Natural killer cell treated with Interleukin-12 subunit alpha and Interleukin-12 subunit beta and Interleukin-15 and Interleukin-18, amount 100 ng/mL, for 72 hours (primary cell): ENCODE measurements around the gene MRPL28. TPM values are rescaled to one million over a fixed set of nuclear protein-coding genes. Genes with fewer than 3 reads are reported as not detected.
"Not testable (repeated sequence)": the region's sequence is repeated elsewhere in the genome, so short reads cannot be mapped to it uniquely, and the experiment has no call there.

Source experiments
- ATAC-seq, 2 donors: fragments of 150-1000 bp; cut with Tn5 transposase in 1 of 2; sonication (Bioruptor Pico), chemical (Tn5 transposase) in 1 of 2; 2 replicates each; pipeline ENCODE4 v1.10.0; 2021
- DNase-seq: peaks from one replicate; pipeline ENCODE4 v3.0.0; 2022; ENCODE audit warnings: low spot score
- H3K27ac Mint-ChIP-seq, 2 donors: 1 replicate in 1 of 2; 2 replicates in 1 of 2; pipeline ENCODE4 v1.8.0; 2022; ENCODE audit warnings: mixed read lengths in 2 of 2, mild to moderate bottlenecking in 1 of 2, moderate library complexity in 1 of 2
- H3K27me3 Mint-ChIP-seq, 2 donors: 1 replicate in 1 of 2; 2 replicates in 1 of 2; pipeline ENCODE4 v1.8.0; 2022; ENCODE audit warnings: mixed read lengths in 2 of 2
- H3K36me3 Mint-ChIP-seq: one replicate; pipeline ENCODE4 v1.8.0; 2022; ENCODE audit warnings: mixed read lengths
- H3K4me1 Mint-ChIP-seq, 2 donors: 1 replicate in 1 of 2; 2 replicates in 1 of 2; pipeline ENCODE4 v1.8.0; 2022; ENCODE audit warnings: low read depth in 2 of 2, mixed read lengths in 2 of 2, mild to moderate bottlenecking in 1 of 2
- H3K4me3 Mint-ChIP-seq: one replicate; pipeline ENCODE4 v1.8.0; 2022; ENCODE audit warnings: mixed read lengths
- H3K9me3 Mint-ChIP-seq: 2 replicates; pipeline ENCODE4 v1.8.0; 2022; ENCODE audit warnings: mixed read lengths
- total RNA-seq, 2 donors: library from RNA; stranded (reverse); gene quantifications; one replicate each; pipeline ENCODE4 v1.2.3, GENCODE V29; 2022

Gene MRPL28
- total RNA-seq, 2 donors from 2014 or later: 80.6 to 98.6 TPM

- peak overlapping the region; percentile 59 for H3K4me3 Mint-ChIP-seq
- H3K36me3 Mint-ChIP-seq, DNase-seq, ATAC-seq, H3K27me3 Mint-ChIP-seq, H3K9me3 Mint-ChIP-seq: not testable (repeated sequence)
- peak overlapping the region; percentile 39 to 72 for H3K27ac Mint-ChIP-seq
- peaks cover 55% of the 10 kb centered on the region in 2 donors for H3K4me1 Mint-ChIP-seq
Observed at GRCh38 chr16:341095-341973, 29.0 kb downstream of the MRPL28 start.

GRCh38 chr16:340370-341091 is 29.8 kb downstream of the MRPL28 start:
- peak overlapping the region; percentile 60 for H3K4me3 Mint-ChIP-seq
- H3K36me3 Mint-ChIP-seq: no peaks in the 10 kb centered on the region
- ATAC-seq: no peak
- peak overlapping the region; percentile 33 to 56 for H3K27ac Mint-ChIP-seq
- no peaks in the 10 kb centered on the region for H3K27me3 Mint-ChIP-seq
- H3K4me1 Mint-ChIP-seq: peaks cover 55% of the 10 kb centered on the region in 2 donors
- no peak for DNase-seq
- H3K9me3 Mint-ChIP-seq: no peaks in the 10 kb centered on the region

- Mint-ChIP-seq H3K9me3 (no peaks in the 10 kb centered on the region), H3K27me3 (no peaks in the 10 kb centered on the region), H3K4me3 (peak overlapping the region; percentile 60), H3K27ac (peak overlapping the region; percentile 33 to 56), H3K36me3 (no peaks in the 10 kb centered on the region), H3K4me1 (peaks cover 54 to 55% of the 10 kb centered on the region in 2 donors)
- DNase-seq: no peak
- ATAC-seq: peak; percentile 62 to 70
Observed at GRCh38 chr16:339680-340079, 30.7 kb downstream of the MRPL28 start.

DNA sequence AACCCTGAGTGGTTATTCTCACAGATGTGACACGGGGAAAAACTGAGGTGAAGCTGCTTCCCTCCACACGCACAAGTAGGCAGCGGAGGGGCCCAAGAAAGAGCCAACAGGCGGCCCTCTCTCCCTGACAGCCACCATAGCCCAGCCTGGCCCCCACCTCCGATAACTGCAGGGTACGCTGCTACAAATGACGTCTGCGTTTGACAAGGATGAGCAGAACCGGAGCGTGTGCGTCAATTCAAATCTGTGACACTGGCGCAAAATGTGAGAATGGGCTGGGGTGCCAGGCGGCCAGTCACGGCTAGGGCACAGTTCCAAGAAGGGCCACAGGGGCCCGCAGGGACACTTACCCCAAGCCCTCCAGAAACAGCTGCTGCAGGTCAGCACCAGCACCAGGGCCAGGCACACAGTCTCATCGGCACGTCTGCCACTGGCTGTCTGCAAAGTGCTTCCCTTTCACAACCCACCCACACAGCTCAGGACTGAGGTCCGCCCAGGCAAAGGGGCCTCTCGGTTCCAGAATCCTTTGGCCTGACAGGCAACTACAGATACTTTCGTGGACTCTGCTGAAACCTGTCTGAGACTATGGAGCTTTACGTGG is 32.3 kb downstream of the MRPL28 start:
- Mint-ChIP-seq H3K27me3 (no peaks in the 10 kb centered on the region), H3K36me3 (no peaks in the 10 kb centered on the region), H3K4me1 (peaks cover 62 to 64% of the 10 kb centered on the region in 2 donors), H3K4me3 (no peak overlapping the region), H3K27ac (peak overlapping the region; percentile 27 to 46), H3K9me3 (no peaks in the 10 kb centered on the region)
- ATAC-seq (peak; percentile 41 to 54), DNase-seq (no peak)

DNA sequence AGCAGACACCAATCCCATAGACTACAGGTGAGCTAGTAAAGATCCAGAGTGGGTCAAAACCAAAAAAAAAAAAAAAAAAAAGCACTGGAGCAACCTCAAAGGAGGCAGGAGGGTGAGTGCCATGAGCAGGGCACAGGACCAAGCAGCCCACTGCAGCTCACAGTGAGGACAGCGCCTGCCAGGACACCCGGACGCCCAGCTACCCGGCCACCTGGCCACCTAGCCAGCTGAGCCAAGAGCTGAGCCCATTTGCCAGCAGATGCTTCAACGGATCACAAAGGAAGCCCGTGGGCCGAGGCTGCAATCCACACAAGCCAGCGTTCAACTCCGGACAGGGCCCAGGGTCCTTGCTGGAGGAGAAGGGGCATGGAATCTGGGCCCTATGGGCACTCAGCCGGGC is 32.9 kb downstream of the MRPL28 start:
- ATAC-seq (no peak), DNase-seq (no peak)
- Mint-ChIP-seq H3K9me3 (no peaks in the 10 kb centered on the region), H3K4me3 (no peak overlapping the region), H3K36me3 (no peaks in the 10 kb centered on the region), H3K4me1 (peaks cover 58 to 59% of the 10 kb centered on the region in 2 donors), H3K27ac (no peak overlapping the region), H3K27me3 (no peaks in the 10 kb centered on the region)

- ATAC-seq (no peak), DNase-seq (no peak)
- Mint-ChIP-seq H3K36me3 (no peaks in the 10 kb centered on the region), H3K9me3 (no peaks in the 10 kb centered on the region), H3K27ac (peak overlapping the region; percentile 7 to 38), H3K4me3 (peak overlapping the region; percentile 28), H3K4me1 (peaks cover 57 to 58% of the 10 kb centered on the region in 2 donors), H3K27me3 (no peaks in the 10 kb centered on the region)
Observed at GRCh38 chr16:336269-336668, 34.1 kb downstream of the MRPL28 start.

GRCh38 chr16:334861-335632 is 35.3 kb downstream of the MRPL28 start:
- H3K36me3 Mint-ChIP-seq, H3K9me3 Mint-ChIP-seq, ATAC-seq, DNase-seq, H3K27me3 Mint-ChIP-seq: not testable (repeated sequence)
- Mint-ChIP-seq H3K27ac (peak overlapping the region; percentile 7 to 38), H3K4me1 (peaks cover 60 to 67% of the 10 kb centered on the region in 2 donors), H3K4me3 (peak overlapping the region; percentile 26)

DNA sequence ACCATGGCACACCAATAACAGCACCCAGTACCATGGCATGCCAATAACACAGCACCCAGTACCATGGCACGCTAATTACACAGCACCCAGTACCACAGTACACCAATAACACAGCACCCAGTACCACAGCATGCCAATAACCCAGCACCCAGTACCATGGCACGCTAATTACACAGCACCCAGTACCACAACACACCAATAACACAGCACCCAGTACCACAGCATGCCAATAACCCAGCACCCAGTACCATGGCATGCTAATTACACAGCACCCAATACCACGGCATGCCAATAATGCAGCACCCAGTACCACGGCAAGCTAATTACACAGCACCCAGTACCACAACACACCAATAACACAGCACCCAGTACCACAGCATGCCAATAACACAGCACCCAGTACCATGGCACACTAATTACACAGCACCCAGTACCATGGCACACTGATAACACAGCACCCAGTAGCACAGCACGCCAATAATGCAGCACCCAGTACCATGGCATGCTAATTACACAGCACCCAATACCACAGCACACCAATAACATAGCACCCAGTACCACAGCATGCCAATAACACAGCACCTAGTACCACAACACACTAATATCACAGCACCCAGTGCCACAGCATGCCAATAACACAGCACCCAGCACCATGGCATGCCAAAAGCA is 36.0 kb downstream of the MRPL28 start:
- peaks cover 57 to 63% of the 10 kb centered on the region in 2 donors for H3K4me1 Mint-ChIP-seq
- not testable (repeated sequence) for H3K9me3 Mint-ChIP-seq, H3K36me3 Mint-ChIP-seq, H3K4me3 Mint-ChIP-seq, DNase-seq, ATAC-seq, H3K27me3 Mint-ChIP-seq, H3K27ac Mint-ChIP-seq

GRCh38 chr16:333406-334094 is 36.8 kb downstream of the MRPL28 start:
- DNase-seq: no peak
- no peak overlapping the region for H3K27ac Mint-ChIP-seq
- no peaks in the 10 kb centered on the region for H3K36me3 Mint-ChIP-seq
- no peak for ATAC-seq
- H3K4me1 Mint-ChIP-seq: peaks cover 54 to 59% of the 10 kb centered on the region in 2 donors
- no peaks in the 10 kb centered on the region for H3K9me3 Mint-ChIP-seq
- no peak overlapping the region for H3K4me3 Mint-ChIP-seq
- H3K27me3 Mint-ChIP-seq: no peaks in the 10 kb centered on the region

DNA sequence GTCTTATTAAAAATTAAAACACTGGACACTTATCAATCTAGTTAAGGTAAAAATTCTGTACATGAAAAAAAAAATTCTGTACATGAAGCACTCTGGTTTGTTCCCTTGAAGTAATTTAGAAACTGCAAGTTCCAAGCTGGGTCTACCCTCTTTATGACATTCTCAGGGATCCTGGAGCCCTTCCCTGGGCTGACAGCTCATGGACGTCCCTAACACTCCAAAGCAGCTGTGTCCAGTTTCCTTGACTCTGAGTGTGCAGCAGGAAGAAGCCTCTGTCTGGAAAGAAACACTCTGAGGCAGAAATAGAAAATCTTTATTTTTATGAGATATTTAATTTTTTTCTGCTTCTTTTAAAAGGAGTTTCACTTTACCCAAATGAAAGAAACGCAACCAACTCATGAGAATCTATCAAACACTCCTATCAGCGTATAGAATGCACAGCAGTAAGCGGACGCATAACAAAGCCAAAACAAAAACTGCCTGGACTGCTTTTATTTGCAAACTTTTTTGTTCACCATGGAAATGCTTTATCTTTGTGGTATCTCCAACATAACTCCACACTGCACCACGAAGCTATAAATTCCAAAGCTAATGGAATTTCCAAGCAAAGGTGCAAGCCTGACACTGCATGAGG is 39.0 kb downstream of the MRPL28 start:
- H3K27me3 Mint-ChIP-seq, DNase-seq, H3K9me3 Mint-ChIP-seq, H3K36me3 Mint-ChIP-seq, ATAC-seq: not testable (repeated sequence)
- Mint-ChIP-seq H3K27ac (peak overlapping the region in 1 of 2 donors; percentile 62), H3K4me3 (peak overlapping the region; percentile 32), H3K4me1 (peaks cover 55 to 57% of the 10 kb centered on the region in 2 donors)

GRCh38 chr16:330741-331140 is 39.6 kb downstream of the MRPL28 start:
- H3K36me3 Mint-ChIP-seq: no peaks in the 10 kb centered on the region
- DNase-seq: no peak
- H3K4me1 Mint-ChIP-seq: peaks cover 53% of the 10 kb centered on the region in 2 donors
- ATAC-seq: no peak
- peak overlapping the region in 1 of 2 donors; percentile 62 for H3K27ac Mint-ChIP-seq
- no peaks in the 10 kb centered on the region for H3K9me3 Mint-ChIP-seq
- no peaks in the 10 kb centered on the region for H3K27me3 Mint-ChIP-seq
- no peak overlapping the region for H3K4me3 Mint-ChIP-seq
